SU-DHL-6 (cell line): ENCODE results near the gene SLCO3A1.

ENCODE experiments used
- H2AFZ ChIP-seq: fragments of 200-600 bp; sonication (generic); 2 replicates; pipeline ENCODE4 v1.6.1; 2014; ENCODE audit warnings: low read depth, mild to moderate bottlenecking, moderate library complexity, mixed read lengths, antibody characterized with exemption, low read length; ENCODE audit not compliant: severe bottlenecking
- H3F3A ChIP-seq: fragments of 200-600 bp; shearing (Covaris generic); 2 replicates; pipeline ENCODE4 v1.6.0; 2016; ENCODE audit warnings: antibody characterized with exemption, mild to moderate bottlenecking; ENCODE audit not compliant: insufficient read depth
- H3K27ac ChIP-seq: fragments of 200-600 bp; sonication (generic); 2 replicates; pipeline ENCODE4 v1.5.1; 2016; ENCODE audit warnings: low read depth, mild to moderate bottlenecking, low read length, moderate library complexity, mixed read lengths
- H3K27me3 ChIP-seq: fragments of 200-600 bp; sonication (generic), shearing (Covaris generic); 2 replicates; pipeline ENCODE4 v1.6.0; 2014; ENCODE audit warnings: mild to moderate bottlenecking, low read length
- H3K36me3 ChIP-seq: fragments of 200-600 bp; sonication (generic); 2 replicates; pipeline ENCODE4 v1.6.1; 2014; ENCODE audit warnings: mild to moderate bottlenecking, low read length, mixed read lengths
- H3K4me2 ChIP-seq: fragments of 300-600, 200-600 bp; shearing (Covaris generic), sonication (generic); 2 replicates; pipeline ENCODE4 v1.6.0; 2014; ENCODE audit warnings: low read length, low read depth, mild to moderate bottlenecking; ENCODE audit not compliant: poor library complexity, severe bottlenecking
- H3K4me3 ChIP-seq: fragments of 200-600 bp; sonication (generic); 2 replicates; pipeline ENCODE4 v1.5.1; 2014; ENCODE audit warnings: antibody characterized with exemption, low read length, mild to moderate bottlenecking, mixed read lengths; ENCODE audit not compliant: insufficient read depth, poor library complexity, severe bottlenecking
- H3K79me2 ChIP-seq: fragments of 200-600 bp; sonication (generic); 2 replicates; pipeline ENCODE4 v1.6.1; 2014; ENCODE audit warnings: mild to moderate bottlenecking, low read length, moderate library complexity; ENCODE audit not compliant: insufficient read depth
- H3K9ac ChIP-seq: fragments of 200-600 bp; sonication (generic); 2 replicates; pipeline ENCODE4 v1.7.0; 2014; ENCODE audit warnings: mild to moderate bottlenecking, low read length
- H3K9me2 ChIP-seq: fragments of 200-600 bp; sonication (generic); replicated peaks from 2 replicates; pipeline ENCODE4 v1.6.1; 2014; ENCODE audit warnings: low read length; ENCODE audit not compliant: insufficient read depth
- H3K9me3 ChIP-seq: fragments of 200-600 bp; sonication (generic); 2 replicates; pipeline ENCODE4 v1.6.1; 2014; ENCODE audit warnings: low read length, mixed read lengths; ENCODE audit not compliant: insufficient read depth
- H4K20me1 ChIP-seq: fragments of 200-600 bp; sonication (generic); 2 replicates; pipeline ENCODE4 v1.6.1; 2014; ENCODE audit warnings: low read depth, mild to moderate bottlenecking, antibody characterized with exemption, low read length, moderate library complexity, mixed read lengths
- CTCF ChIP-seq: fragments of 200-600 bp; sonication (generic); IDR thresholded peaks from one replicate; pipeline ENCODE4 v1.5.1; 2017; ENCODE audit warnings: antibody characterized with exemption, mild to moderate bottlenecking, low read length, moderate library complexity; ENCODE audit not compliant: insufficient read depth, poor library complexity, severe bottlenecking
- EZH2phosphoT487 ChIP-seq: fragments of 200-600 bp; sonication (generic), shearing (Covaris generic); conservative IDR thresholded peaks from 2 replicates; pipeline ENCODE4 v1.6.1; 2018; ENCODE audit warnings: mild to moderate bottlenecking, antibody characterized with exemption, low read length, moderate library complexity, mixed read lengths

Gene SLCO3A1

GRCh38 chr15:91857772-91858171 is 4.3 kb downstream of the SLCO3A1 start:
- no peak overlapping the region for H3K4me3 ChIP-seq
- no peak overlapping the region for H2AFZ ChIP-seq
- peaks cover 28% of the 10 kb centered on the region for H4K20me1 ChIP-seq
- H3K27me3 ChIP-seq, result no peaks in the 10 kb centered on the region
- peaks cover 13% of the 10 kb centered on the region; the same call in 1 of the 2 replicates for H3K79me2 ChIP-seq
- no peaks in the 10 kb centered on the region for H3K9me2 ChIP-seq
- peak overlapping the region; percentile 91 for H3K27ac ChIP-seq
- peaks cover 42% of the 10 kb centered on the region for H3F3A ChIP-seq
- no peak for TF ChIP-seq EZH2phosphoT487
- no peak for TF ChIP-seq CTCF
- H3K9me3 ChIP-seq, result no peaks in the 10 kb centered on the region
- H3K36me3 ChIP-seq, result no peaks in the 10 kb centered on the region
- peak overlapping the region; percentile 78 for H3K4me2 ChIP-seq
- no peak overlapping the region for H3K9ac ChIP-seq

- Histone ChIP-seq H3F3A (peaks cover 28% of the 10 kb centered on the region), H4K20me1 (peaks cover 32% of the 10 kb centered on the region), H2AFZ (no peak overlapping the region), H3K4me3 (no peak overlapping the region), H3K4me2 (no peak overlapping the region), H3K27ac (no peak overlapping the region), H3K79me2 (peaks cover 13% of the 10 kb centered on the region; the same call in 1 of the 2 replicates), H3K36me3 (no peaks in the 10 kb centered on the region), H3K9ac (no peak overlapping the region), H3K27me3 (no peaks in the 10 kb centered on the region), H3K9me3 (no peaks in the 10 kb centered on the region), H3K9me2 (no peaks in the 10 kb centered on the region)
- TF ChIP-seq CTCF (no peak), EZH2phosphoT487 (no peak)
Observed at GRCh38 chr15:91860498-91860897, 7.0 kb downstream of the SLCO3A1 start.

GRCh38 chr15:91861223-91861622 is 7.7 kb downstream of the SLCO3A1 start:
- Histone ChIP-seq H3K36me3 (no peaks in the 10 kb centered on the region), H2AFZ (no peak overlapping the region), H3K9me3 (no peaks in the 10 kb centered on the region), H3K9ac (no peak overlapping the region), H3F3A (peaks cover 21% of the 10 kb centered on the region), H3K79me2 (peaks cover 13% of the 10 kb centered on the region; the same call in 1 of the 2 replicates), H3K4me2 (peak overlapping the region; percentile 8), H3K4me3 (no peak overlapping the region), H3K27ac (no peak overlapping the region), H3K27me3 (no peaks in the 10 kb centered on the region), H3K9me2 (no peaks in the 10 kb centered on the region), H4K20me1 (peaks cover 32% of the 10 kb centered on the region)
- TF ChIP-seq EZH2phosphoT487 (no peak), CTCF (no peak)
